Measurements from ENCODE around the gene TTC31. TPM values are rescaled to one million over a fixed set of nuclear protein-coding genes. Genes with fewer than 3 reads are reported as not detected.

The TTC31 gene
- total and polyA plus RNA-seq, 2 donors (not counting 1 experiment from before 2014, with no cell fraction given): 68.5 to 72.3 TPM

DNA sequence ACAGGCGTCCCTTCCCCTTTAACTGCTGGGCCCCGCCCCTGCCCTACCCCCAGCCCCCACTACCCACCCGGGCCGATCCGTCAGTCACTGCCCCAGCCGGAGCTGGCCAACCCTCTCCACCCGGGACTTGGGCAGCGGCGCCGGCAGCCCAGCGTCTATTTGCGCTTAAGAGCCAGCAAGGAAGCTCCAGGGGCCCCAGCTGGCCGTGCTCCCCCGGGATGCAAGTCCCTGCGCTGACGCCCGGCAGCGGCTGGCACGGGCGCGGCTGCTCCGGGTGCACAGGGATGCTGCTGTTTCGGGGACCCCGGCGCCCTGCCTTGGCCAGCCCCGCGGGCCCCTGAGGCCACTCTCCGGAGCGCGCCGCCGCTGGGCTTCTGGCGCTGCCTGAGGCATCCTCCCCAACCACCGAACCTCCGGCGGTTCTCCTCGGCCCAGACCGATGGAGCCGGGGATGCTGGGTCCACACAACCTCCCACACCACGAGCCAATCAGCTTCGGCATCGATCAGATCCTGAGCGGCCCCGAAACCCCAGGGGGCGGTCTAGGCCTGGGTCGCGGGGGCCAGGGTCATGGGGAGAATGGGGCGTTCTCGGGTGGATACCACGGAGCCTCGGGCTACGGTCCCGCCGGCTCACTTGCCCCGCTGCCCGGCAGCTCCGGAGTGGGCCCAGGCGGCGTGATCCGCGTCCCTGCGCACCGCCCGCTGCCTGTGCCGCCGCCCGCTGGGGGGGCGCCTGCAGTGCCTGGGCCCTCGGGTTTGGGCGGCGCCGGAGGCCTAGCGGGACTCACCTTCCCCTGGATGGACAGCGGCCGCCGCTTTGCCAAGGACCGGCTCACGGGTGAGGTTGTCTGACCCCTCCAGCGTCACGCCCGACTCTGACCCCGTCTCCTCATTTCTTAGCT lies 31.7 kb downstream of the TTC31 start, which contains the start of gene TLX2:
TSS of gene TLX2 (plus strand) at position 83 of the 903 bp plus-strand sequence. CDS start at position 440, 357 bp downstream.
- ChIA-PET POLR2A (interaction anchor here (0.5 to 1.7 kb wide), 3 partner anchors 15 to 54 kb away, joined by 3 to 8 read pairs (median 7); partner anchors contain the start of genes AUP1 and HTRA2), CTCF (interaction anchor here (0.8 to 1.6 kb wide), 2 partner anchors 11 to 73 kb away, joined by 3 to 4 read pairs; no protein-coding TSS in a partner anchor)
- peak within 1 kb of the TSS in 3 of 5 experiments; percentile 28 to 68 (median 50) for H3K4me3 ChIP-seq (ENCODE audit: control extremely low read depth in 1 of 5, extremely low read depth in 1 of 5, insufficient read depth in 1 of 5, low read depth in 2 of 5, low read length in 4 of 5)
- no peaks in the 10 kb centered on the region for H3K36me3 ChIP-seq (replicated peaks in 1 of 2; ENCODE audit: control extremely low read depth in 1 of 2, control insufficient read depth in 1 of 2, extremely low read depth in 1 of 2, insufficient read depth in 2 of 2, low read length in 1 of 2)
- H4K20me1 ChIP-seq (ENCODE audit: control insufficient read depth, insufficient read depth, low read length, poor library complexity, severe bottlenecking): peaks cover 6% of the 10 kb centered on the region
- ATAC-seq (ENCODE audit: low read depth): peak; percentile 22
- H3K79me2 ChIP-seq (ENCODE audit: control insufficient read depth, insufficient read depth, low read length): no peaks in the 10 kb centered on the region
- TF ChIP-seq, protein P1, sequence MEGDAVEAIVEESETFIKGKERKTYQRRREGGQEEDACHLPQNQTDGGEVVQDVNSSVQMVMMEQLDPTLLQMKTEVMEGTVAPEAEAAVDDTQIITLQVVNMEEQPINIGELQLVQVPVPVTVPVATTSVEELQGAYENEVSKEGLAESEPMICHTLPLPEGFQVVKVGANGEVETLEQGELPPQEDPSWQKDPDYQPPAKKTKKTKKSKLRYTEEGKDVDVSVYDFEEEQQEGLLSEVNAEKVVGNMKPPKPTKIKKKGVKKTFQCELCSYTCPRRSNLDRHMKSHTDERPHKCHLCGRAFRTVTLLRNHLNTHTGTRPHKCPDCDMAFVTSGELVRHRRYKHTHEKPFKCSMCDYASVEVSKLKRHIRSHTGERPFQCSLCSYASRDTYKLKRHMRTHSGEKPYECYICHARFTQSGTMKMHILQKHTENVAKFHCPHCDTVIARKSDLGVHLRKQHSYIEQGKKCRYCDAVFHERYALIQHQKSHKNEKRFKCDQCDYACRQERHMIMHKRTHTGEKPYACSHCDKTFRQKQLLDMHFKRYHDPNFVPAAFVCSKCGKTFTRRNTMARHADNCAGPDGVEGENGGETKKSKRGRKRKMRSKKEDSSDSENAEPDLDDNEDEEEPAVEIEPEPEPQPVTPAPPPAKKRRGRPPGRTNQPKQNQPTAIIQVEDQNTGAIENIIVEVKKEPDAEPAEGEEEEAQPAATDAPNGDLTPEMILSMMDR (IDR thresholded peaks at IDR 0.05): no peak
- TF ChIP-seq EZH2 (IDR thresholded peaks at IDR 0.05; ENCODE audit: borderline replicate concordance, insufficient read depth, low read depth, low read length, poor library complexity, severe bottlenecking): peak; percentile 98
- H3K9me3 Mint-ChIP-seq (ENCODE audit: insufficient read depth): no peaks in the 10 kb centered on the region
- DNase-seq: peak; percentile 65
- H3K9me3 ChIP-seq (ENCODE audit: control extremely low read depth in 1 of 3, control insufficient read depth in 2 of 3, insufficient read depth in 1 of 3, low read length in 2 of 3): peaks cover 0 to 31% (median 1%) of the 10 kb centered on the region in 3 donors
- peak within 1 kb of the TSS; percentile 67 for H3K9ac ChIP-seq (ENCODE audit: low read length)
- peaks cover 2 to 91% (median 64%) of the 10 kb centered on the region in 4 experiments for H3K27me3 ChIP-seq (replicated peaks in 1 of 4; ENCODE audit: control extremely low read depth in 1 of 4, control insufficient read depth in 3 of 4, insufficient read depth in 4 of 4, low read length in 3 of 4)
- H3K4me3 Mint-ChIP-seq: peak within 1 kb of the TSS; percentile 82
- H3K27ac ChIP-seq (ENCODE audit: low read length in 2 of 2): no peak within 1 kb of the TSS
- peaks cover 28% of the 10 kb centered on the region for H3K4me1 Mint-ChIP-seq
- WGBS (ENCODE audit: insufficient coverage): 3% methylated on average over 73 of the region's 82 CpGs
- H3K4me1 ChIP-seq (ENCODE audit: control insufficient read depth in 2 of 2, insufficient read depth in 2 of 2, low read length in 2 of 2): peaks cover 36 to 50% of the 10 kb centered on the region in 2 donors
- peak within 1 kb of the TSS; percentile 53 for H3K27ac Mint-ChIP-seq
- peaks cover 64% of the 10 kb centered on the region for H3K27me3 Mint-ChIP-seq
- peak within 1 kb of the TSS; percentile 71 for H2AFZ ChIP-seq (ENCODE audit: insufficient read depth, low read depth, low read length, poor library complexity, severe bottlenecking)
- intact Hi-C loops (cut with micrococcal nuclease): no loop called here
- peak within 1 kb of the TSS; percentile 96 for H3K4me2 ChIP-seq (replicated peaks; ENCODE audit: low read depth, low read length, poor library complexity, severe bottlenecking)
